Left renal pelvis (tissue), 4 donors: Measurements from ENCODE around the gene ADI1. TPM values are rescaled to one million over a fixed set of nuclear protein-coding genes. Genes with fewer than 3 reads are reported as not detected.

Source experiments
- DNase-seq, 4 donors: peaks; one replicate each; pipeline ENCODE4 v3.0.0-alpha.2; 2013; ENCODE audit warnings: low read depth in 4 of 4, low spot score in 3 of 4
- polyA plus RNA-seq, 4 donors: library from polyadenylated mRNA; unstranded; fragments of 120-200 nt; gene quantifications; one replicate each; pipeline ENCODE4 v1.2.1, GENCODE V29; 2013; ENCODE audit not compliant: insufficient read length in 4 of 4

Gene ADI1
- polyA plus RNA-seq, 4 donors: 66.6 to 73.5 (median 71.4) TPM

DNA sequence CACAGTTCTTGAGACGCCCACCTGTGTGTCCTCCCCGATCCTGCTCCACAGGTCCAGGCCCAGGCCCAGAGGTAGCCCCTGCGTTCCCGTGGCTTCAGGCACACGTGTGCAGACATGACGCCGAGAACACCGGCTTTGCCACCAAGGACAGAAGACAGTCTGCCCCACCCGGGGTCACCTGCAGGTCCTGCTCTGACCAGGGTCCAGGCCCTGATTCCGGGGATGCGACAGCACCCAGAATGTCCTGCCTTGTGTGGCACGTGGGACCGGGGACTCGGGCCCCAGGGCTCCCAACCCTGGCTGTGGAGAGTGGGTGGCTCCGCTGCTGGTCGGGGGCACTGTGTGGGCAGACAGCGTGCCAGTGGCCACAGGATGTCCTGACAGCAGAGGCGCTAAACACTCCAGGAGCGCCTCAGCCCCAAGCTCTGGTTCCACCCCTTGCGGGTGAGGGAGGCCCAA lies 36.9 kb downstream of the ADI1 start:
- DNase-seq: no peak

DNA sequence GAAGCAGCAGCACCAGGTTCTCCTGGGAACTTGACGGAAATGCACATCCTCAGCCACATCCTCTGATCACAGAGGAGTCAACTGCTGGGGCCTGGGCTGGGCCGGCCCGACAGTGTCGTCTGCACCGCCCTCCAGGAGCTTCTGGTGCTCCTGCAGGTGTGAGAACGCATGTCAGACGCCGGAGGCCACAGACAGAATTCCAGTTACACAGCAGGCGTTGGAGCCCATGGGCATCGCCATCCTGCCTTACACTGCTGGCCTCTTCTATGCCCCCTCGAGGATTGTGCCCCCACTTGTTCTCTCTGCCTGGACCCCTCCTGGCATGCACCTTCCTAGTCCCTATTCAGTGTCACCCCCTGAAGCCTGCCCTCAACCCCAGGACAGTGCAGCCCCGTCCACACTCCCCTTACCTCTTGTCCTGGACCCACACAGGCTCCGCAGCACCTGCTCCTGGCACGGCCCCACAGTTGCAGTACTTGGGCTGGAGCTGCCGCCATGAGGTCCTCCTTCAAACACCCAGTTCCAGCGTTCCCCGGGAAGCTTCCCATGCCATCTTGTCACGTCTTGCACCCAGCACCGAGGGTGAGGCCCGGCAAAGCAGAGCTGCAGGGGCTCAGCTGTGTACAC lies 37.5 kb downstream of the ADI1 start:
- DNase-seq: no peak

DNA sequence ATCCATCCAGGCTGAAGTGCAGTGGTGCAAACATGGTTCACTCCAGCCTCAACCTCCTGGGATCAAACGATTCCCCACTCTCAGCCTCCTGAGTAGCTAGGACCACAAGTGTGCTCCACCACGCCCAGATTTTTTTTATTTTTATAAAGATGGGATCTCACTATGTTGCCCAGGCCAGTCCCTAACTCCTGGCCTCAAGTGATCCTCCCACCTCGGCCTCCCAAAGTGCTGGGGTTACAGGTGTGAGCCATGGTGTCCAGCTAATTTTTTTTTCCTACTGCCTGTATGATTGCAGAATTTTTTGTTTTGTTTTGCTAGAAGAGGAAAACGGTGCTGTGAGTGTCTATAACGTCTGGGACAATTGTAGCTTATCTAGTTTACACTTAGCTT lies 38.3 kb downstream of the ADI1 start:
- DNase-seq: no peak

DNA sequence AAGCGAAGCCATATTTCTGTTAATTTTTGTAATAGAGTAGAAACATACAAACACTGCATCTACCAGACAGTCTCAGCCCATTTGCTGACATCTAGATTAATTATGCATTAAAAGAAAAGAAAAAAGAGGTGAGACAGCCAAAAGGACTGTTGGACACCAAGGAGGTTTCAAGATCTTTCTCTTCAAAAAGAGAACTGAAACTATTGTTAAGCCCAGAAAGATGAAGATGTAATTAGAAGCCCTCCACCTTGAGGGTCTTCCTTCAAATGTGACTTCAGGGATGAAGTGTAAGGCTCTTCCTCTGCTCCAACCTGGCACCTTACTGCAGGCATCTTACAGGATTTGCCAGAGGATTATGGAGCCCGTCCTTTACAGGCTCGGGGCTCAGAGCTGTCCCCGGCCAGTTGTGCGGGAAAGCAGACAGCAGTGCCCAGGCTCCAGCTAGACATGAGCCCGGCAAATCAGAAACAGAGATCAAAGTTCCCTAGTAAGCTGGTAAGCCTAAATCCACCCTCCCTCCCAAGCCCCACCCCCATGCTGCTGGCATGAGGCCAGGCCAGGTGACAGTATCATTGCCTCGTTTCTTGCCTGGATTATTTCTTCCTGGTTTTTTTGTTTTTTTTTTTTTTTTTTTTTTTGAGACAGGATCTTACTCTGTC lies 38.9 kb downstream of the ADI1 start:
- DNase-seq: no peak

DNA sequence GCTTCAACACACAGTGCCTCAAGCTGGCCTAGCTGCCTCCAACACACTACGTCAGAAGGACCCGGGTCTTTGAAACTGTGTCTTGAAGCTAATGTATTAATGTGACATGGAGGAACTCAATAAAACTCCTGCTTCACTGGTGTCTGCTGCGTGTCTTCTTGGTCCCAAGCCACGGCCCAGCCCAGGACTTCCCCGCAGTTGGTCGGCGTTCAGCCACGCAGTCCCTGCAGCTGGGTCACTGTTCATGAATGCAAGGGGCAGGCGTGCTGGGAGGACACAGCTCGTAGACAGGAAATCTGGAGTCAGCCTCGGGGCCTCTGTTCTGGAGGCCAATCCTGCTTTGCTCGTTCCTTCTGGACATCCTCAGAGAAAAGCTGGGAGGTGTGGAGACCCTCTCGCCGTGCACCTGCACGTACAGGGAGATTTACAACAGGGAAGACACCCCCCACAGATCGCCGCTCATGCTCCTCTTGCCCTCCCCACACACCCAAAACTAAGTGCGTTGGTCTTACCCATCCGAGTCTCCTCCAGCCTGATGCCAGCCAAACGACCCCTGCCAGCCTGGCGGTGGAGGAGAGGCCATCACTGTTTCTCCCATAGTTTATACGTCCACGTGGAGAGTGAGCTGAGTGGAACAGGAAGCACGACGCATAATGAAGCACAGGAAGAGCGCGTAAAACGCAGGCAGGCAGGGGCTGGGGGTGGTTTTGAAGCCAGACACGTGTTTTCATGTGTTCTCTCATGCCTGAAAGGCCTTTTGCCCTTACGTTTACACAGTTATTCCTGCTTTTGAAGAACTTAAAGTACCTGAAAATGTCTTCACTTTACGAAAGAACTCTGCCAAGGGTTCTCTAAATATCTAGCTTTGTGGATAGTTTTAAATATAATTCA lies 39.7 kb downstream of the ADI1 start:
- DNase-seq: no peak

DNA sequence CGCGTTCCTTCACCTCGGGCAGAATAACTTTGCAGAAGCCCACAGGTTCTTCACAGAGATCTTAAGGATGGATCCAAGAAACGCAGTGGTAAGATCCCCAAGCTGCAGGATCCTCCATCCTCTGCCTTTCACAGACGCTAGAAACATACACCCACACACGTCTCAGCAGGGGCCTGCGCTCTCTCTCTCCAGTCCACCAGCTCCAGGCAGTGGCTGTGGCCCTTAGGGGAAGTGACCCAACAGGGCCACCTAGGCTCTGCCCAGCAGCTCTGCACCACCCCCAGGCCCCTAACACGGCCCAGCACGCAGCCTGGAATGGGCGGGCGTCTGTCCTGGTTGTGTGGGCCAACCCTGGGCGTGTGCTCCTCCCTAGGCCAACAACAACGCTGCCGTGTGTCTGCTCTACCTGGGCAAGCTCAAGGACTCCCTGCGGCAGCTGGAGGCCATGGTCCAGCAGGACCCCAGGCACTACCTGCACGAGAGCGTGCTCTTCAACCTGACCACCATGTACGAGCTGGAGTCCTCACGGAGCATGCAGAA lies 40.4 kb downstream of the ADI1 start:
- DNase-seq: no peak

DNA sequence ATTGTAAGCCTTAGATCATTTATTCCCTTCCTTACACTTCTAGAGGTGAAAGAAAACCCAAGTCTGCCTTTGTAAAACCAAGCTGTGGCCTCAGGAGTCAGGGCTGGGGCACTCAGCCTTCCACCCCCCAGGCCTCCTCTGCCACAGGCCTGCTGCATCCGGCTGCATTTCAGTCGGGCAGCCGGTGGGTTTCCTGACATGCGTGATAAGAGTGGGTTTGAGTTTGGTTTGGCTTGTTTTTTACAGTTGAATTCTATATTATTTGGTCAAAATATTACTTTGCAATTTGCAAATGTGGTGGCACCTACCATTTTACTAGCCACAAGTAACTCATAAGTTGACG lies 42.4 kb downstream of the ADI1 start:
- DNase-seq: no peak

DNA sequence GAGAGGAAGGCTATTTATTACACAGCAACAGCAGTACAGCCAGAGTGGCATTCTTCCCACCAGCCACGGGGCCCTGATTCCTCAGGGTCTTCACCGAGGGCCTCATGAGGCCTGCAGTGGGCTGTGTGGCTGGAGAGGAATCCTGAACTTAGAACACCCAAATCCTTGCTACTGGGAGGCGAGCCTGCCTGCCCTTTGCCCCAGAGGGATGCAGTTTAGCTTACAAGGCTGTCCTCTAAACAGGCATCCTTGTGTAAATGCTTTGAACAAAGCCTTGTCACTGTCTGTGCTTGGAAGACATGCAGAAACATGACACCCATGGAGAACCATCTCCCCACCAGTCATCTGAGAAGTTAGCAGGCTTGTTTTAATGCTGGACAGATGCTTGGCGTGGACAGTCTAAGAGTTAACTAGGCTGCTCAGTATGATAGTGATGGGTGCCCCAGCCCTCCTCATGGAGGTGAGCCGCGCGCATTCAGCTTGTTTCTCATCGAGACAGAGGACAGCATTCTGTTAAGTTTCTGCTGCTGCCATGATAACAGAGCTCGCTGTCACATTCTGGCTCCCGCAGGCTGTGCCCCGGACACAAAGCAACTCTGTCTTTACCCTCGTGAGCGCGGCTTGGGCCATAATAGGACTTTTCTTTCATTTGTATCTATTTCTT lies 42.9 kb downstream of the ADI1 start:
- no peak for DNase-seq

DNA sequence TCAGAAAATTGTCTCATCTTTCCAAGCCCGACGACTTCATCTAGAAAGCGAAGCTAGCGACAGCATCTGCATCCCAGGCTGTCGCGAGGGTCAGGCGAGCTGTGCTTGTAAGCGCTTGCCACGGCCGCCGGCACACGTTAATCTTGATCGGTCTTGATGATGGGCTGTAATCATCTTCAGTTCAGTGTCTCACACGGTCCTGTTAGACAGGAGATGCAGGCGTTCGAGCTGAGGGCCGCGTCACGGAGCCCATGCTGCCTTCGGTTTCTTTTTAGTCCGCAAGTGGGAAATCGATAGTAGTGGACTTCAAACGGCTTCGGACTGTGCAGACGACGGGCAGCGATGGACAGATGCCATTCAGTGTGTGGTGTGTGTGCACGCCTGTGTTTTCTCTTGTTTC lies 43.6 kb downstream of the ADI1 start:
- no peak for DNase-seq

DNA sequence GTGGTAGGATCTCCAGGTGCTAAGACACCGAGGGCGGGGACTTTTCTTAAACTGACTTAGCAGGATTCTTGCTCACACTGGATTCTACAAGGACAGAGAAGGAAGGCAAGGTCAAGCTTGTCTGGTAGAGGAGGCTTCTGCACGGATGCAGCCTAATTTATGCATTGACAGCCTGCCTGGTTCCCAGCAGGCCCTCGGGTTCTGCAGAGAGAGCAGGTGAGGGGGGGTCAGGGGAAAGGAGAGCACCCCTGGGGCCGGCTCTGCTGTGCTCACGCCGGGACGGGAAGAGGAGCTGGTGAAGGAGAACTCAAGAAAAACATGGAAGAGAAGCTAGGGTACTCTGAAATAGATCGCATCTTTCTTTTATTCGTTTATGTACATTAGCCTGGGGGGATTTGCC lies 46.4 kb downstream of the ADI1 start:
- DNase-seq: no peak

DNA sequence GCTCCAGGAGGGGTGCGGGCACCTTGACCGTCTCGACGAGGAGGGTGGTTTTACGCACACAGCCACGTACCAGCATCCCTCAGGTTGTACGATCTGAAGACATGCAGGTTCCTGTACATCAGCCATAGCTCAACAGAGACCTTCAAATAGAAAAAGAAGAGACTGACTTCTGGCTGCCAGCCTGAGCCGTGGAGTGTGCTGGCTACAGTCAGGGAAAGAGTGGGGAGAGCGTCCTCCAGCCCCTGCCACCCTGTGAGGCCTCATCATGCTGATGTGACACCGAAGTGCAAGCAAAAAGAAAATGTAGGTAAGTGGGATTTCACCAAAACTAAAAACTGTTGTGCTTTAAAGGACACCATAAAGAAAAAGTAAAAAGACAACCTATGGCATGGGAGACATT lies 47.0 kb downstream of the ADI1 start:
- no peak for DNase-seq

DNA sequence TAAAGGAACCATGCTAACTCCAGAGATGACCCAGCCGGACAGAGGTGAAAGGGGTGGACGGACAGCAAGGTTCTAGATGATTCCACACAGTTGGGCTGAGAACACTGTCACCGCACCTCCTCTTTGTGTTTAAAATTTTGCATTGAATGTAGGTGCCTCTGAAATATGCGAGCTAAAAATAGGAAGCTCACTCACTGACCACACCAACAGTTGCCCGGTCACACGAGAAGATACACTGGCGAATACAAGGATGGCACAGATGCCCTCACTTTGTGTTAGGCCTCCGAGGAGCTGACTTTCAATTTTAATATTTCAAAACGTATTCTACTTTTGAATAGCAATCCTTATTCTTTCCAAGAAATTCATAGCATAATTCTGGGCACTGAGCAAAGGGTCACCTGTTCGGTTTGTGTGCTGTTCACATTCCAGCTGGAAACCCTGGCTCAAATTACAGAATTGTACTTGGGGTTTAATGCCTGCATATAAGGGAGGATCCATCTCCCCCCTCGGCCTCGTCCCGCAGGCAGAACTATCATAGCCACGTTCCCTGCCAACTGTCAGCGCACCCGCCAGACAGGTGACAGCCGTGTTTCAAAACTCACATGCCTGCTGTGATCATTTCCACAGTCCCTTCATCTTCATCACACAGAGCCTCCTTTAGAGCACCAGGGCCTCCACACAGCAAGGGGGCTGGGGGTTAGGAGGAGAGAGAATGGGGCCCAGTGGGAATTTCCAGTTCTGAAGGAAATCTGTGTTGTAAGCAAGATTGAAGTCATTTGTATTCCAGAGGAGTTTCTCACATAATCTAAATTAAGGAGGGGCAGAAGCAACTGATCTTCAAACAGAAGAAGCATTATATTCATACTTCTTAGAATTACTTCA lies 48.2 kb downstream of the ADI1 start:
- DNase-seq: no peak

DNA sequence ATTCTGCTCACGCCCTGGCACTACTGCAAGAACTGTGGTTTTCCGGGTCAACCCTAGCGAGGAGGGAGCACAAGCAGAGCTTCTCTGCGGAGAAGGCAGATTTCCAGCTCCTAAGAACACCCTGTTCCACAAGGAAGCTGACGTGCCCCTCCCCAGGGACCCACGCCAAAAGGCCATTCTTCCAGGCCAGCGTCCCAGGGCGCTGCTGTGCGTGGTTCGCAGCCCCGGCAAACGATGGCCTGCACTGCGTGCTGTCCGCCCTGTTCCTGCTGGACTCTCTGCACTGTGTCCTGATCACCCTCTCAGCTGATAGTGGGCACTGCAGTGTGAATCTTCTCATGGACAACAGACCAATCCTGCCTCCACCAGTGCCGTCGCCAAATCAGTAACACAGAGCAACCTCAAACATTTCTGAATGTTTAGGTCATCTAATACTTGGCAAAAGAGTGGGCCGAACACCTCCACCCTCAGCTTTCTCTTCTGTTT lies 49.1 kb downstream of the ADI1 start:
- DNase-seq: no peak

DNA sequence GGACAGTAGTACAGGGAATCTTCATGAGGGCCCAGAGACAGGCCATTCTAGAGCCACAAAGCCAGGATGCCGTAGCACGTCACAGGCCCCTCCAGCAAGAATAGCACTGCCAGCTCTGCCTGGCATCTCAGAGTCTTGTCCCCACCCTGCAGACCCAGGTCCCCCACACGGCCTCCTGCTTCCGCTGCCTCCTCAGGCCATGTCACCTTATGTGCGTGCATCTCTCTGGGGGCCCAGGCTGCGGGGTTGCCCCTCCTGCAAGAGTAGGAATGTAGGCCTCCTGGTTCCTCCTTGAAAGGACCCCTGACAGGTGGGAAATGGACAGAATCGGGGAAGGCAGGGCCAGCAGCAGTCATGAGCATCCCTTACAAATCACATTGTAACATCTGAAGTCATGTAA lies 49.8 kb downstream of the ADI1 start:
- DNase-seq: no peak

DNA sequence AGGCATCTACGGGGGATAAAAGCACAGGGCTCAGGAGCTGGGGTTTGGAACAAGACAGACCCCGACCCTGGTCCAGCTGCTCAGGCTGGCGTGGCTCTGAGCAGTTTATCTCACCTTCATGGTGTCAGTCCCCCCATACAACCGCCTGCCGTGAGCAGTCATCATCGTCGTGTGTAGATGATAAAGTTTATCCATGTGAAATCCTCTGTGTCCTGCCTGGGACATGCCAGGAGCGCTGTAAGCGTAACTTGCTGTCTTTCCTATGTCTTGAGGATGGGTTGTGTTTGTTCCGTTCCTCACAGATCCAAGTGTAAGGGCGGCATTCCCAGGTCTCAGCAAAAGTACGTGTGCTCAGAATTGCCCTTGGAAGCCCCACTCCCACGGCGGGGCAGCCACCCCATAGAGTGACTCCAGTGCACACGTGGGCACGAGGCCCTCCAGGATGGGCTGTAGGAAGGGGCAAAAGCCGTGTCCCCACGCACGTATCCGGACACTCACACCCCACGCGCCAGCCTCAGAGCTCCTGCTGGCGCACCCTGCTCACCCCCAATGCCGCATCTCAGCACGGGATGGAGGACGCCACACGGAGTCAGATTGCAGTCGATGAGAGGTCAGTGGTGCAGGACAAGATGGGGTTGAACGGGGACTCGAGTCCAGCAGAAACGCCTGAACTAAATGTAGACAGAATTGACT lies 50.9 kb downstream of the ADI1 start:
- DNase-seq: no peak

DNA sequence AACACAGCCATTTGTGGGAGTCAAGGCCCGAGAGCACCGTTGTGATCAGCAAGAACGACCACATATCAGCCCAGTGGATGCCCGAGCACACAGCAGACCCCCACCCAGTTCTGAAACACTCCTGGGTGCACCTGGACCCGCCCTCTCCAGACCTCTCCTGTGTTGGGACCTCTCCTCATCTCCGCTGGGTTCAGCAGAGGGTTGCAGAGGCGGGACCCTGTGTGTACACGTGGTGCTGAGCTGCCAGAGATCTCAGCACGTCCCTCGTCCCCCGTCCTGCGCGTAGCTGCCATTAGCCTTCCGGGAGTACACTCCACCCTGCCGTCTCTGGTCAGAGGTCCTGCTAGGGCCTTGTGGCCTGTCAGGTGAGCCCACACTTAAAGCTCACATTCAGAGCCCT lies 51.7 kb downstream of the ADI1 start:
- DNase-seq: no peak

DNA sequence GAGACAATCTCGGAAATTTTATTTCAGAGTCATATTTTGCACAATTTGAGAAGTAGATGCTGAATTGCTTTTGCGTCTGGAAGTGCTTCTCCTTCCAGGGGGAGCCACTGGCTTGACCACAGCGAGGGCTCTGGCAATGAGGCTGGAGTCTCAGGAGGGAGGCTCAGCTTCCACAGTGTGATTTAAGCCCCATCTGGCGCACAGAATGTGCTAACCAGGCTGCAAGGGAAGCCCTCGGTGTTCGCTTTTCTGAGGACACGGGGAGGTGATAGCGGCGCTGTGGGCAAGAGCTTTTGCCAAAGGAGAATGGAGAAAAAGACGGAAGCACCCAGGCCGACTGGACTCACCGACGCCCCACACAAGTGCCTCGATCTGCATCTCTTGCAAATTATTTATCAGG lies 52.4 kb downstream of the ADI1 start:
- no peak for DNase-seq

DNA sequence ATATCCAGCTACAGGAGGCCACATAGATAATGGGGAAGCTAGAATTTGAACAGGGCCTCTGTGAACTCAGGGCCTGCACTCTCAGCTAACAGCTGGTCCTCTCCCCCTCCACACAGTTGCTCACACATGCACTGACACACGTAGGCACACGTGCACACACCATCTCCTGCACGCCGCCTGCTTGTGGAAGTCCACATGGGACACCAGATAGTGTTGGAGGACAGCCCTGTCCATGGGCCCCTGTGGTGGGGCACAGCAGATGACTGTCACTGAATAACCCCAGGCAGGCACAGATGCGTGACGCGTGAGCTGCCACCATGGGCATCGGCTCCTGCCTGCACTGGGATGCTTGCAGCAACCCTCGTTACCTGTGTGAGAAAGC lies 52.9 kb downstream of the ADI1 start:
- no peak for DNase-seq

DNA sequence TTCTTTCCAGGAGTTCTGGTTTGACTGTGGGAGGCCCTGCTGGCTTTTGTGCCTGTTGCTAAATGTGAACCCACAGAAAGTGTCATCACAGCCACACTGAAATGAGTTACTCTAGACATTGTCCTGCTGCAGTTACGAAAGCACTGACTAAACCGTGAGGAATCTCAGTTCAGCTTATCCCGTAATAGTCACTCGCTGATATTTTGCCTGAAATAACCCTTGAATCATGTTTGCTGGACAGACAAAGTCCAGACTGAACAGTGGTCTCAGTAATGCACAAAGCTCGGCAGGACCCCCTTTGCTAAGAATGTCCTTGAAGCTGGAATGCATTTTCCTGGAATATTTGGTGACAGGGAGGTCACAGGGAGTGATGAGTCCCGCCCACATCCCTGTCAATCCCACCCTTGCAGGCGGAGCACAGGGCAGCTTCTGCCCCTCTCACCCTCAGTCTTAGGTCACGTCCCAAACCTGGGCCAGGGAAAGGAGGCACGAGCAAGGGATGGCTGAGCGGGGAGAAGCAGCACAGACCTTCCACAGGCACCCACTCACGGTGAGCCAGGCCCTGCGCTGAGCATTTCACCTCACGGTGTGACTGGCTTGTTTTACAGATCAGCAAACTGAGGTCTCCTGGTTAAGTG lies 53.4 kb downstream of the ADI1 start:
- no peak for DNase-seq
